Measurements from ENCODE around the gene AP2A2. TPM values are rescaled to one million over a fixed set of nuclear protein-coding genes. Genes with fewer than 3 reads are reported as not detected.

AP2A2 gene
- total RNA-seq, 4 donors from 2014 or later: 33.6 to 76.6 (median 46.4) TPM

DNA sequence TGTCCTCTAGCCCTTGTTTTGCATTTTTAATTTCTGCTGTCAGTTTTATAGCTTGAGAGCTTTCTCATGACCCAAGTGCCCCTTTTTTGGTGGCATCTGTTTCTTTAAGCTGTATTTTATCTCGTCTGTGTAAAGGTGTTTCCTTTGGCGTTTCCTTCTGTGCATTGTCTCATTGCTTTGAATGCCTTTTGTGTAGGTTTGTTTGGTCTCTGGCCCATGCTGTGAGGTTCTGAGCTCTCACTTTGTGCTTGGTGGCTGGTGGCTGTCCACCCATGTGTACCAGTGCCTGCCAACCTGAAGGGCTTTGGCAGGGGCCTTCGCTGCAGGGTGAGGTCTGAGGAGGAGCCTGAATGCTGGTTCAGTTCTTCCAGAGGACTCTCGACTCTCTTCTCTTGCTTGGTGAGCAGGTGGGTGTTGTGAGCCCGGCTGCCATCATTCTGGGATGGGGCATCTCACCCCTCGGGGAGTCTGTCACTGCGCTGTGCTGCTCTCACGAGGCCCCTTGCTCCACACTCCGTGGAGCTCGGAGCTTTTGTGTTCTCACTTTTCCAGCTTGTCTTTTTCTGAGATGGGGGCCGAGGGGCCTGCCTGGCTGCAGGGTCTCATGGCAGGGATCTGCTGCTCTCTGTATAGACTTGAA lies 14.9 kb downstream of the AP2A2 start:
- intact Hi-C loops (cut with DNase I; ENCODE audit: low total_unique reads): no loop called here
- DNase-seq (ENCODE audit: low spot score in 2 of 2): no peak
- no peak overlapping the region for H3K4me3 ChIP-seq (ENCODE audit: low read depth, poor library complexity, severe bottlenecking)
- WGBS, 2 donors: 72 to 75% methylated on average over 11 of the region's 11 CpGs
- no peak for TF ChIP-seq POLR2A (IDR thresholded peaks at IDR 0.05)
- TF ChIP-seq, protein P1, sequence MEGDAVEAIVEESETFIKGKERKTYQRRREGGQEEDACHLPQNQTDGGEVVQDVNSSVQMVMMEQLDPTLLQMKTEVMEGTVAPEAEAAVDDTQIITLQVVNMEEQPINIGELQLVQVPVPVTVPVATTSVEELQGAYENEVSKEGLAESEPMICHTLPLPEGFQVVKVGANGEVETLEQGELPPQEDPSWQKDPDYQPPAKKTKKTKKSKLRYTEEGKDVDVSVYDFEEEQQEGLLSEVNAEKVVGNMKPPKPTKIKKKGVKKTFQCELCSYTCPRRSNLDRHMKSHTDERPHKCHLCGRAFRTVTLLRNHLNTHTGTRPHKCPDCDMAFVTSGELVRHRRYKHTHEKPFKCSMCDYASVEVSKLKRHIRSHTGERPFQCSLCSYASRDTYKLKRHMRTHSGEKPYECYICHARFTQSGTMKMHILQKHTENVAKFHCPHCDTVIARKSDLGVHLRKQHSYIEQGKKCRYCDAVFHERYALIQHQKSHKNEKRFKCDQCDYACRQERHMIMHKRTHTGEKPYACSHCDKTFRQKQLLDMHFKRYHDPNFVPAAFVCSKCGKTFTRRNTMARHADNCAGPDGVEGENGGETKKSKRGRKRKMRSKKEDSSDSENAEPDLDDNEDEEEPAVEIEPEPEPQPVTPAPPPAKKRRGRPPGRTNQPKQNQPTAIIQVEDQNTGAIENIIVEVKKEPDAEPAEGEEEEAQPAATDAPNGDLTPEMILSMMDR (IDR thresholded peaks at IDR 0.05): no peak

DNA sequence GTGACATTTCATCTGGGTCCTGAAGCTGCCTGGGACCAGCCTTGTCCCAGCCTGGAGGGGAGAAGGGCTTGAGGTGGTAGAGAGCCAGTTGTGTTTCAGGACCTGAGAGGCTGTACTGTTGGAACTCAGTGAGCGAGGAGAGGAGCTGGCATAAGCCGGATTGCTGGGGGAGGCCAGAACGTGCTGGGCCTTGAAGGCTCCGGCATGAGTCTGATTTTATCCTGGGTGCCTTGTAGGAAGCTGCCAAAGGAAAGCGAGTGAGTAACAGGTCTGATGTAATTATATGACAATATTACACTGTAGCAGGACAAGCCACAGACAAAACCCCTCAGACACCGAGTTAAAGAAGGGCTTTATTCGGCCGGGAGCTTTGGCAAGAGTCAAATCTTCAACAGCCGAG lies 17.2 kb downstream of the AP2A2 start:
- WGBS, 2 donors: 40 to 54% methylated on average over 9 of the region's 9 CpGs
- intact Hi-C loops (cut with DNase I; ENCODE audit: low total_unique reads): no loop called here
- DNase-seq (ENCODE audit: low spot score in 2 of 2): no peak

DNA sequence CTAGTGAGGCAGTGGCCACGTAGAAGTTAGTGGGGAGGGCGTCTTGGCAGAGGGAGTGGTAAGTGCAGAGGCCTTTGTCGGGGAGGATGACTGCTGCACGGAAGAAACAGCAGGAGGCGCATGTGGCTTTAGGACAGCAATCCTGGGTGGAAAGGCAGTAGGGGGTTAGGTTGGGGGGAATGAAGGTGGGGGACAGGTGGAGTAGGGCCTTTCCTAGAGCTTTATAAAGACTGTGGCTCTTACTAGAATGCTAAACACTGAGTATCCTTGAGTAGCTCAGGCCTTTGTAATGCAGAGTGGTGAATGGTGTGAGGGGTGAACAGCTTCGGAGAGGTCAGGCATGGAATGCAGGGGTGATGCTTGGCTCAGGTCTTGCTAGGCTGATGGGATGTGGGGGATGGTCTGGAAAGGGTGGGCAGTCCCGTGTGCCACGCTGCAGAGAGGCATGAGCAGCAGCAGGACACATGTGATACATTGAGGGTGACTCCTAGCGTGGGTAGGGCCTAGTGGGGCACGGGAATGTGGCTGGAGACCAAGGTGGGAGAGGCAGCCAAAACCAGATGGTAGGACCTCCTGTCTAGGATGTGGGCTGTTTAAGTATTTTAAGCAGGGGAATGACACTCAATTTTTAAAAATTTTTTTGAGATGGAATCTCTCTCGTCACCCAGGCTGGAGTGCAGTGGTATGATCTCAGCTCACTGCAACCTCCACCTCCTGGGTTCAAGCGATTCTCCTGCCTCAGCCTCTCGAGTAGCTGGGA lies 19.2 kb downstream of the AP2A2 start:
- 75 to 77% methylated on average over 13 of the region's 13 CpGs for WGBS, 2 donors
- no peak overlapping the region for H3K4me3 ChIP-seq (ENCODE audit: low read depth, poor library complexity, severe bottlenecking)
- DNase-seq (ENCODE audit: low spot score in 2 of 2): no peak
- no peak for TF ChIP-seq POLR2A (IDR thresholded peaks at IDR 0.05)
- TF ChIP-seq, protein P1 (IDR thresholded peaks at IDR 0.05): no peak
- intact Hi-C loops (cut with DNase I; ENCODE audit: low total_unique reads): no loop called here

More for the DNA sequence above, 17.2 kb downstream of the AP2A2 start:
- no peak overlapping the region for H3K4me3 ChIP-seq (ENCODE audit: low read depth, poor library complexity, severe bottlenecking)
- no peak for TF ChIP-seq POLR2A (IDR thresholded peaks at IDR 0.05)
- TF ChIP-seq, protein P1 (IDR thresholded peaks at IDR 0.05): no peak

DNA sequence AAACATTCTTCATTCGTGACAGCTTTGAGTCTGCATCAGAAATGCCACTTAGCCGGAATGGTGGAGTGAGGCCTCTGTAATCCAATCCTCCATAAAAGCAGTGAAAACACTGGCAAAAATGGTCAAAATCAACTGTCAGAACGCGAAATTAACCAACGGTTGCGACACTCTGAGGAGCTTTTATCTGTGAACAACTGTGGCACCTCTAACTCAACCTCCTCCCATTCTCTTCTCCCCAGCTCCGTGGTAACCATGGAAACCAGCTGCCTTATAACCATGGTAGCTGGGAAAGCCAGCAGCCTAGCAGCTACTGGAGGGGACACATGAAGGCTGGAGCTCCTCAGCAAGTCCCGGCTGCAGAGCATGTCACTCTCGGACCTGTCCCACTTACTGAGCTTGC lies 20.3 kb downstream of the AP2A2 start:
- intact Hi-C loops (cut with DNase I; ENCODE audit: low total_unique reads): no loop called here

DNA sequence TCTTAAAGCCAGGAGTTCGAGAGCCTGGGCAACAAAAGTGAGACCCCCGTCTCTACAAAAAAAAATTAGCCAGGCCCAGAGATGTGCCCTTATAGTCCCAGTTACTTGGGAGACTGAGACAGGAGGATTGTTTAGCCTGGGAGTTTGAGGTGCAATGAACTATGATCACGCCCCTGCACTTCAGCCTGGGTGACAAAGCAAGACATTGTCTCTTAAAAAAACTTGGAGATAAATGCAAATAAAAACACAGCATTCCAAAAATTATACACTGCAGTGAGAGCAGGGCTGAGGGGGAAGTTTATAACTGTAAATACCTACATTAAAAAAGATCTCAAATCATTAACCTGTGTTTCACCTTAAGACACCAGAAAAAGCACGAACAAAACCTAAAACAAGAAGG lies 22.1 kb downstream of the AP2A2 start:
- DNase-seq (ENCODE audit: low spot score in 2 of 2): no peak
- intact Hi-C loops (cut with DNase I; ENCODE audit: low total_unique reads): no loop called here
- TF ChIP-seq, protein P1 (IDR thresholded peaks at IDR 0.05): no peak
- no peak for TF ChIP-seq POLR2A (IDR thresholded peaks at IDR 0.05)
- 91 to 93% methylated on average over 4 of the region's 4 CpGs for WGBS, 2 donors
- no peak overlapping the region for H3K4me3 ChIP-seq (ENCODE audit: low read depth, poor library complexity, severe bottlenecking)

More for the DNA sequence above, 20.3 kb downstream of the AP2A2 start:
- DNase-seq (ENCODE audit: low spot score in 2 of 2): no peak
- WGBS, 2 donors: 84 to 87% methylated on average over 9 of the region's 9 CpGs
- no peak overlapping the region for H3K4me3 ChIP-seq (ENCODE audit: low read depth, poor library complexity, severe bottlenecking)
- TF ChIP-seq, protein P1 (IDR thresholded peaks at IDR 0.05): no peak
- no peak for TF ChIP-seq POLR2A (IDR thresholded peaks at IDR 0.05)

Measured in lower leg skin (tissue), 4 donors.